ENCODE measurements around the gene NFKBIL1. TPM values are rescaled to one million over a fixed set of nuclear protein-coding genes. Genes with fewer than 3 reads are reported as not detected.

Gene NFKBIL1
- total and polyA plus RNA-seq, 9 of the 15 experiments (the other 6 are each of a cell fraction or from before 2014, with no cell fraction given) = 0.49 to 33.1 (median 7.6) TPM

DNA sequence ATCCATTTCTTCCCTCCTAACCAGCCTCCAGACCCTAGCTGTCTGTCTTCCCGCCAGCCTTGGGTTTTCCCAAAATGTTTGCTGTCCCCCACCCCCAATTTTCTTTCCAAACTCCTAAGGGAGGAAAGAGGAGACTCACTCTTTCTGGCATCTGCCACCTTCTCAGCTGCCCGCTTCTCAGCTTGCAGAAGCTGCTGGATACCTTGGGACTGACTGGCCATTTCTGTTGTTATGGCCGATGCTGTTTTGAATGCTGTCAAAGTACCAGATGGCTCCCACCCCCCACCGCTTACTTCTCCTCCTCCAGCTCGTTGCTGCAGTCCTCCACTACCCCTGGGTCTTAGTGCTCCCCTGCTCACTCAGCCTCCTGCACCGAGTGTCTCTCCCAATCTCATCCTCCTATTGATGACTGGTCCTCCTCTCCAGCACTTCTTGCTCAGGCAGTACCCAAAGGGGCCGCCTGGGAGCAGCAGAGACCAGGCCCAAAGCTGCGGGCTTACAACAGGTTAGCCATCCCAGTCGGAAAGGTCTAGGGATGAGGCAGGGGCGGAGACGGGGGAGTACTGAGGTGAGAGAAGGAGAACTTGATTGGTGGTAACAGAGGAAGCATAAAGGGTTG lies 960 bp upstream of the NFKBIL1 start, which contains the start of gene ATP6V1G2 (continued):
- TF ChIP-seq, protein P1, sequence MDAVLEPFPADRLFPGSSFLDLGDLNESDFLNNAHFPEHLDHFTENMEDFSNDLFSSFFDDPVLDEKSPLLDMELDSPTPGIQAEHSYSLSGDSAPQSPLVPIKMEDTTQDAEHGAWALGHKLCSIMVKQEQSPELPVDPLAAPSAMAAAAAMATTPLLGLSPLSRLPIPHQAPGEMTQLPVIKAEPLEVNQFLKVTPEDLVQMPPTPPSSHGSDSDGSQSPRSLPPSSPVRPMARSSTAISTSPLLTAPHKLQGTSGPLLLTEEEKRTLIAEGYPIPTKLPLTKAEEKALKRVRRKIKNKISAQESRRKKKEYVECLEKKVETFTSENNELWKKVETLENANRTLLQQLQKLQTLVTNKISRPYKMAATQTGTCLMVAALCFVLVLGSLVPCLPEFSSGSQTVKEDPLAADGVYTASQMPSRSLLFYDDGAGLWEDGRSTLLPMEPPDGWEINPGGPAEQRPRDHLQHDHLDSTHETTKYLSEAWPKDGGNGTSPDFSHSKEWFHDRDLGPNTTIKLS (IDR thresholded peaks at IDR 0.05; ENCODE audit: borderline replicate concordance, low read depth) = no peak
- TF ChIP-seq, protein P2, sequence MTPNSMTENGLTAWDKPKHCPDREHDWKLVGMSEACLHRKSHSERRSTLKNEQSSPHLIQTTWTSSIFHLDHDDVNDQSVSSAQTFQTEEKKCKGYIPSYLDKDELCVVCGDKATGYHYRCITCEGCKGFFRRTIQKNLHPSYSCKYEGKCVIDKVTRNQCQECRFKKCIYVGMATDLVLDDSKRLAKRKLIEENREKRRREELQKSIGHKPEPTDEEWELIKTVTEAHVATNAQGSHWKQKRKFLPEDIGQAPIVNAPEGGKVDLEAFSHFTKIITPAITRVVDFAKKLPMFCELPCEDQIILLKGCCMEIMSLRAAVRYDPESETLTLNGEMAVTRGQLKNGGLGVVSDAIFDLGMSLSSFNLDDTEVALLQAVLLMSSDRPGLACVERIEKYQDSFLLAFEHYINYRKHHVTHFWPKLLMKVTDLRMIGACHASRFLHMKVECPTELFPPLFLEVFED (CRISPR knock-in tag; conservative IDR thresholded peaks at IDR 0.05) = no peak
- TF ChIP-seq, protein P3, sequence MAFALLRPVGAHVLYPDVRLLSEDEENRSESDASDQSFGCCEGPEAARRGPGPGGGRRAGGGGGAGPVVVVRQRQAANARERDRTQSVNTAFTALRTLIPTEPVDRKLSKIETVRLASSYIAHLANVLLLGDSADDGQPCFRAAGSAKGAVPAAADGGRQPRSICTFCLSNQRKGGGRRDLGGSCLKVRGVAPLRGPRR (CRISPR knock-in tag; IDR thresholded peaks at IDR 0.05) = no peak
- TF ChIP-seq C11orf30 (IDR thresholded peaks at IDR 0.05; ENCODE audit: low read depth) (0 out of 2 replicates have a peak, but pooled peaks have one; percentile 7), RNF2 (IDR thresholded peaks at IDR 0.05) (no peak)
- TF ChIP-seq, protein P4, sequence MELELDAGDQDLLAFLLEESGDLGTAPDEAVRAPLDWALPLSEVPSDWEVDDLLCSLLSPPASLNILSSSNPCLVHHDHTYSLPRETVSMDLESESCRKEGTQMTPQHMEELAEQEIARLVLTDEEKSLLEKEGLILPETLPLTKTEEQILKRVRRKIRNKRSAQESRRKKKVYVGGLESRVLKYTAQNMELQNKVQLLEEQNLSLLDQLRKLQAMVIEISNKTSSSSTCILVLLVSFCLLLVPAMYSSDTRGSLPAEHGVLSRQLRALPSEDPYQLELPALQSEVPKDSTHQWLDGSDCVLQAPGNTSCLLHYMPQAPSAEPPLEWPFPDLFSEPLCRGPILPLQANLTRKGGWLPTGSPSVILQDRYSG (tag; conservative IDR thresholded peaks at IDR 0.05; ENCODE audit: low read depth) = no peak
